ENCODE results near the gene LRRC23. TPM values are rescaled to one million over a fixed set of nuclear protein-coding genes. Genes with fewer than 3 reads are reported as not detected.

Gene LRRC23
- total RNA-seq, 2 donors from 2014 or later: 8.5 TPM

GRCh38 chr12:6937481-6938352, 33.1 kb downstream of the LRRC23 start:
- Histone ChIP-seq H3K27me3 (replicated peaks; ENCODE audit: insufficient read depth) (no peaks in the 10 kb centered on the region), H3K4me1 (ENCODE audit: control insufficient read depth in 1 of 2, low read depth in 2 of 2) (peaks cover 10 to 42% of the 10 kb centered on the region in 2 donors), H3K36me3 (peaks cover 23% of the 10 kb centered on the region), H3K4me3 (peak overlapping the region; percentile 79), H3K27ac (peak overlapping the region; percentile 76 to 80), H3K9me3 (no peaks in the 10 kb centered on the region)
- DNase-seq (ENCODE audit: low spot score) (no peak), ATAC-seq (ENCODE audit: insufficient number of reproducible peaks, low FRiP score, low read depth) (peak; percentile 82)
- TF ChIP-seq CTCF (IDR thresholded peaks at IDR 0.05): peak; percentile 94

- TF ChIP-seq CTCF (IDR thresholded peaks at IDR 0.05): no peak
- H3K9me3 ChIP-seq: no peaks in the 10 kb centered on the region
- H3K36me3 ChIP-seq: peaks cover 20% of the 10 kb centered on the region
- ATAC-seq (ENCODE audit: insufficient number of reproducible peaks, low FRiP score, low read depth): no peak
- peak overlapping the region; percentile 79 for H3K4me3 ChIP-seq
- no peaks in the 10 kb centered on the region for H3K27me3 ChIP-seq (replicated peaks; ENCODE audit: insufficient read depth)
- no peak for DNase-seq (ENCODE audit: low spot score)
- H3K27ac ChIP-seq: peak overlapping the region; percentile 13 to 76
- peaks cover 15 to 41% of the 10 kb centered on the region in 2 donors for H3K4me1 ChIP-seq (ENCODE audit: control insufficient read depth in 1 of 2, low read depth in 2 of 2)
These were observed 34.0 kb downstream of the LRRC23 start for GRCh38 chr12:6938353-6939190.

- no peak for DNase-seq (ENCODE audit: low spot score)
- Histone ChIP-seq H3K9me3 (no peaks in the 10 kb centered on the region), H3K27me3 (replicated peaks; ENCODE audit: insufficient read depth) (no peaks in the 10 kb centered on the region), H3K27ac (no peak overlapping the region), H3K4me1 (ENCODE audit: control insufficient read depth in 1 of 2, low read depth in 2 of 2) (peaks cover 15 to 35% of the 10 kb centered on the region in 2 donors), H3K36me3 (peaks cover 18% of the 10 kb centered on the region), H3K4me3 (no peak overlapping the region)
- no peak for ATAC-seq (ENCODE audit: insufficient number of reproducible peaks, low FRiP score, low read depth)
- TF ChIP-seq CTCF (IDR thresholded peaks at IDR 0.05): no peak
These were observed 34.5 kb downstream of the LRRC23 start for GRCh38 chr12:6939191-6939540.

- Histone ChIP-seq H3K4me3 (no peak overlapping the region), H3K9me3 (no peaks in the 10 kb centered on the region), H3K27ac (no peak overlapping the region), H3K27me3 (replicated peaks; ENCODE audit: insufficient read depth) (no peaks in the 10 kb centered on the region), H3K4me1 (ENCODE audit: control insufficient read depth in 1 of 2, low read depth in 2 of 2) (peaks cover 29 to 47% of the 10 kb centered on the region in 2 donors), H3K36me3 (peaks cover 4% of the 10 kb centered on the region)
- DNase-seq (ENCODE audit: low spot score) (no peak), ATAC-seq (ENCODE audit: insufficient number of reproducible peaks, low FRiP score, low read depth) (no peak)
- TF ChIP-seq CTCF (IDR thresholded peaks at IDR 0.05): no peak
These were observed 36.6 kb downstream of the LRRC23 start for GRCh38 chr12:6941267-6941666.

- Histone ChIP-seq H3K27ac (peak overlapping the region in 1 of 2 donors; percentile 99), H3K4me1 (ENCODE audit: control insufficient read depth in 1 of 2, low read depth in 2 of 2) (peaks cover 31 to 49% of the 10 kb centered on the region in 2 donors), H3K9me3 (no peaks in the 10 kb centered on the region), H3K36me3 (peaks cover 4% of the 10 kb centered on the region), H3K4me3 (no peak overlapping the region), H3K27me3 (replicated peaks; ENCODE audit: insufficient read depth) (no peaks in the 10 kb centered on the region)
- no peak for ATAC-seq (ENCODE audit: insufficient number of reproducible peaks, low FRiP score, low read depth)
- DNase-seq (ENCODE audit: low spot score): no peak
- TF ChIP-seq CTCF (IDR thresholded peaks at IDR 0.05): no peak
These were observed 37.2 kb downstream of the LRRC23 start for GRCh38 chr12:6941782-6942181.
